ENCODE data around the gene PPARD. TPM values are rescaled to one million over a fixed set of nuclear protein-coding genes. Genes with fewer than 3 reads are reported as not detected.

The PPARD gene
- total and polyA plus RNA-seq, 2 of the 13 experiments (the other 11 are each of a cell fraction or from before 2014, with no cell fraction given): 6.1 to 13.3 TPM

- TF ChIP-seq, protein P1, sequence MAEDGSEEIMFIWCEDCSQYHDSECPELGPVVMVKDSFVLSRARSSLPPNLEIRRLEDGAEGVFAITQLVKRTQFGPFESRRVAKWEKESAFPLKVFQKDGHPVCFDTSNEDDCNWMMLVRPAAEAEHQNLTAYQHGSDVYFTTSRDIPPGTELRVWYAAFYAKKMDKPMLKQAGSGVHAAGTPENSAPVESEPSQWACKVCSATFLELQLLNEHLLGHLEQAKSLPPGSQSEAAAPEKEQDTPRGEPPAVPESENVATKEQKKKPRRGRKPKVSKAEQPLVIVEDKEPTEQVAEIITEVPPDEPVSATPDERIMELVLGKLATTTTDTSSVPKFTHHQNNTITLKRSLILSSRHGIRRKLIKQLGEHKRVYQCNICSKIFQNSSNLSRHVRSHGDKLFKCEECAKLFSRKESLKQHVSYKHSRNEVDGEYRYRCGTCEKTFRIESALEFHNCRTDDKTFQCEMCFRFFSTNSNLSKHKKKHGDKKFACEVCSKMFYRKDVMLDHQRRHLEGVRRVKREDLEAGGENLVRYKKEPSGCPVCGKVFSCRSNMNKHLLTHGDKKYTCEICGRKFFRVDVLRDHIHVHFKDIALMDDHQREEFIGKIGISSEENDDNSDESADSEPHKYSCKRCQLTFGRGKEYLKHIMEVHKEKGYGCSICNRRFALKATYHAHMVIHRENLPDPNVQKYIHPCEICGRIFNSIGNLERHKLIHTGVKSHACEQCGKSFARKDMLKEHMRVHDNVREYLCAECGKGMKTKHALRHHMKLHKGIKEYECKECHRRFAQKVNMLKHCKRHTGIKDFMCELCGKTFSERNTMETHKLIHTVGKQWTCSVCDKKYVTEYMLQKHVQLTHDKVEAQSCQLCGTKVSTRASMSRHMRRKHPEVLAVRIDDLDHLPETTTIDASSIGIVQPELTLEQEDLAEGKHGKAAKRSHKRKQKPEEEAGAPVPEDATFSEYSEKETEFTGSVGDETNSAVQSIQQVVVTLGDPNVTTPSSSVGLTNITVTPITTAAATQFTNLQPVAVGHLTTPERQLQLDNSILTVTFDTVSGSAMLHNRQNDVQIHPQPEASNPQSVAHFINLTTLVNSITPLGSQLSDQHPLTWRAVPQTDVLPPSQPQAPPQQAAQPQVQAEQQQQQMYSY (CRISPR knock-in tag; IDR thresholded peaks at IDR 0.05): no peak
- TF ChIP-seq, protein P2, sequence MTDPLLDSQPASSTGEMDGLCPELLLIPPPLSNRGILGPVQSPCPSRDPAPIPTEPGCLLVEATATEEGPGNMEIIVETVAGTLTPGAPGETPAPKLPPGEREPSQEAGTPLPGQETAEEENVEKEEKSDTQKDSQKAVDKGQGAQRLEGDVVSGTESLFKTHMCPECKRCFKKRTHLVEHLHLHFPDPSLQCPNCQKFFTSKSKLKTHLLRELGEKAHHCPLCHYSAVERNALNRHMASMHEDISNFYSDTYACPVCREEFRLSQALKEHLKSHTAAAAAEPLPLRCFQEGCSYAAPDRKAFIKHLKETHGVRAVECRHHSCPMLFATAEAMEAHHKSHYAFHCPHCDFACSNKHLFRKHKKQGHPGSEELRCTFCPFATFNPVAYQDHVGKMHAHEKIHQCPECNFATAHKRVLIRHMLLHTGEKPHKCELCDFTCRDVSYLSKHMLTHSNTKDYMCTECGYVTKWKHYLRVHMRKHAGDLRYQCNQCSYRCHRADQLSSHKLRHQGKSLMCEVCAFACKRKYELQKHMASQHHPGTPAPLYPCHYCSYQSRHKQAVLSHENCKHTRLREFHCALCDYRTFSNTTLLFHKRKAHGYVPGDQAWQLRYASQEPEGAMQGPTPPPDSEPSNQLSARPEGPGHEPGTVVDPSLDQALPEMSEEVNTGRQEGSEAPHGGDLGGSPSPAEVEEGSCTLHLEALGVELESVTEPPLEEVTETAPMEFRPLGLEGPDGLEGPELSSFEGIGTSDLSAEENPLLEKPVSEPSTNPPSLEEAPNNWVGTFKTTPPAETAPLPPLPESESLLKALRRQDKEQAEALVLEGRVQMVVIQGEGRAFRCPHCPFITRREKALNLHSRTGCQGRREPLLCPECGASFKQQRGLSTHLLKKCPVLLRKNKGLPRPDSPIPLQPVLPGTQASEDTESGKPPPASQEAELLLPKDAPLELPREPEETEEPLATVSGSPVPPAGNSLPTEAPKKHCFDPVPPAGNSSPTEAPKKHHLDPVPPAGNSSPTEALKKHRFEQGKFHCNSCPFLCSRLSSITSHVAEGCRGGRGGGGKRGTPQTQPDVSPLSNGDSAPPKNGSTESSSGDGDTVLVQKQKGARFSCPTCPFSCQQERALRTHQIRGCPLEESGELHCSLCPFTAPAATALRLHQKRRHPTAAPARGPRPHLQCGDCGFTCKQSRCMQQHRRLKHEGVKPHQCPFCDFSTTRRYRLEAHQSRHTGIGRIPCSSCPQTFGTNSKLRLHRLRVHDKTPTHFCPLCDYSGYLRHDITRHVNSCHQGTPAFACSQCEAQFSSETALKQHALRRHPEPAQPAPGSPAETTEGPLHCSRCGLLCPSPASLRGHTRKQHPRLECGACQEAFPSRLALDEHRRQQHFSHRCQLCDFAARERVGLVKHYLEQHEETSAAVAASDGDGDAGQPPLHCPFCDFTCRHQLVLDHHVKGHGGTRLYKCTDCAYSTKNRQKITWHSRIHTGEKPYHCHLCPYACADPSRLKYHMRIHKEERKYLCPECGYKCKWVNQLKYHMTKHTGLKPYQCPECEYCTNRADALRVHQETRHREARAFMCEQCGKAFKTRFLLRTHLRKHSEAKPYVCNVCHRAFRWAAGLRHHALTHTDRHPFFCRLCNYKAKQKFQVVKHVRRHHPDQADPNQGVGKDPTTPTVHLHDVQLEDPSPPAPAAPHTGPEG (CRISPR knock-in tag; IDR thresholded peaks at IDR 0.05): no peak
- peak; percentile 41; the same call in 1 of the 2 replicates for TF ChIP-seq IRF2 (CRISPR knock-in tag; IDR thresholded peaks at IDR 0.05)
- no peak for TF ChIP-seq TBP (CRISPR knock-in tag; IDR thresholded peaks at IDR 0.05)
- TF ChIP-seq NPAS2 (CRISPR knock-in tag; IDR thresholded peaks at IDR 0.05; ENCODE audit: borderline replicate concordance): no peak
- TF ChIP-seq TBL1XR1 (IDR thresholded peaks at IDR 0.05; ENCODE audit: borderline replicate concordance, low read length, partially characterized antibody): no peak
- TF ChIP-seq KLF12 (CRISPR knock-in tag; IDR thresholded peaks at IDR 0.05; ENCODE audit: borderline replicate concordance): no peak
- TF ChIP-seq ZNF572 (CRISPR knock-in tag; IDR thresholded peaks at IDR 0.05): no peak
- peak; percentile 26; the same call in 1 of the 2 replicates for TF ChIP-seq KAT8 (CRISPR knock-in tag; IDR thresholded peaks at IDR 0.05)
- TF ChIP-seq, protein P3, sequence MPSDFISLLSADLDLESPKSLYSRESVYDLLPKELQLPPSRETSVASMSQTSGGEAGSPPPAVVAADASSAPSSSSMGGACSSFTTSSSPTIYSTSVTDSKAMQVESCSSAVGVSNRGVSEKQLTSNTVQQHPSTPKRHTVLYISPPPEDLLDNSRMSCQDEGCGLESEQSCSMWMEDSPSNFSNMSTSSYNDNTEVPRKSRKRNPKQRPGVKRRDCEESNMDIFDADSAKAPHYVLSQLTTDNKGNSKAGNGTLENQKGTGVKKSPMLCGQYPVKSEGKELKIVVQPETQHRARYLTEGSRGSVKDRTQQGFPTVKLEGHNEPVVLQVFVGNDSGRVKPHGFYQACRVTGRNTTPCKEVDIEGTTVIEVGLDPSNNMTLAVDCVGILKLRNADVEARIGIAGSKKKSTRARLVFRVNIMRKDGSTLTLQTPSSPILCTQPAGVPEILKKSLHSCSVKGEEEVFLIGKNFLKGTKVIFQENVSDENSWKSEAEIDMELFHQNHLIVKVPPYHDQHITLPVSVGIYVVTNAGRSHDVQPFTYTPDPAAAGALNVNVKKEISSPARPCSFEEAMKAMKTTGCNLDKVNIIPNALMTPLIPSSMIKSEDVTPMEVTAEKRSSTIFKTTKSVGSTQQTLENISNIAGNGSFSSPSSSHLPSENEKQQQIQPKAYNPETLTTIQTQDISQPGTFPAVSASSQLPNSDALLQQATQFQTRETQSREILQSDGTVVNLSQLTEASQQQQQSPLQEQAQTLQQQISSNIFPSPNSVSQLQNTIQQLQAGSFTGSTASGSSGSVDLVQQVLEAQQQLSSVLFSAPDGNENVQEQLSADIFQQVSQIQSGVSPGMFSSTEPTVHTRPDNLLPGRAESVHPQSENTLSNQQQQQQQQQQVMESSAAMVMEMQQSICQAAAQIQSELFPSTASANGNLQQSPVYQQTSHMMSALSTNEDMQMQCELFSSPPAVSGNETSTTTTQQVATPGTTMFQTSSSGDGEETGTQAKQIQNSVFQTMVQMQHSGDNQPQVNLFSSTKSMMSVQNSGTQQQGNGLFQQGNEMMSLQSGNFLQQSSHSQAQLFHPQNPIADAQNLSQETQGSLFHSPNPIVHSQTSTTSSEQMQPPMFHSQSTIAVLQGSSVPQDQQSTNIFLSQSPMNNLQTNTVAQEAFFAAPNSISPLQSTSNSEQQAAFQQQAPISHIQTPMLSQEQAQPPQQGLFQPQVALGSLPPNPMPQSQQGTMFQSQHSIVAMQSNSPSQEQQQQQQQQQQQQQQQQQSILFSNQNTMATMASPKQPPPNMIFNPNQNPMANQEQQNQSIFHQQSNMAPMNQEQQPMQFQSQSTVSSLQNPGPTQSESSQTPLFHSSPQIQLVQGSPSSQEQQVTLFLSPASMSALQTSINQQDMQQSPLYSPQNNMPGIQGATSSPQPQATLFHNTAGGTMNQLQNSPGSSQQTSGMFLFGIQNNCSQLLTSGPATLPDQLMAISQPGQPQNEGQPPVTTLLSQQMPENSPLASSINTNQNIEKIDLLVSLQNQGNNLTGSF (CRISPR knock-in tag; IDR thresholded peaks at IDR 0.05): no peak
- TF ChIP-seq MYNN (CRISPR knock-in tag; IDR thresholded peaks at IDR 0.05; ENCODE audit: low read depth): no peak
- no peak for TF ChIP-seq ZNF253 (CRISPR knock-in tag; IDR thresholded peaks at IDR 0.05; ENCODE audit: borderline replicate concordance)
- no peak for TF ChIP-seq HOXD1 (CRISPR knock-in tag; IDR thresholded peaks at IDR 0.05)
- TF ChIP-seq ZNF570 (CRISPR knock-in tag; IDR thresholded peaks at IDR 0.05; ENCODE audit: borderline replicate concordance): no peak
- no peak for TF ChIP-seq PHF8 (CRISPR knock-in tag; IDR thresholded peaks at IDR 0.05)
Observed at GRCh38 chr6:35449287-35449881, 107.0 kb downstream of the PPARD start (continued).

All from HepG2 (cell line).